Activated naive CD4-positive, alpha-beta T cell treated with anti-CD3 and anti-CD28 coated beads, Interleukin-2, amount 50 U/mL, for 24 hours (primary cell): Measurements from ENCODE around the gene TNFAIP1.
A peak's percentile ranks its signal among the peaks of the same experiment; 100 is the strongest.
"Not testable (repeated sequence)": the region's sequence is repeated elsewhere in the genome, so short reads cannot be mapped to it uniquely, and the experiment has no call there.

ENCODE experiments used
- H3K27ac Mint-ChIP-seq: one replicate; pipeline ENCODE4 v1.8.0; 2021; ENCODE audit warnings: mild to moderate bottlenecking, mixed read lengths
- H3K27me3 Mint-ChIP-seq: one replicate; pipeline ENCODE4 v1.8.0; 2021; ENCODE audit warnings: mixed read lengths
- H3K36me3 Mint-ChIP-seq: one replicate; pipeline ENCODE4 v1.8.0; 2021; ENCODE audit warnings: mixed read lengths
- H3K4me1 Mint-ChIP-seq: one replicate; pipeline ENCODE4 v1.8.0; 2021; ENCODE audit warnings: mixed read lengths
- H3K4me3 Mint-ChIP-seq: one replicate; pipeline ENCODE4 v1.8.0; 2021; ENCODE audit warnings: mild to moderate bottlenecking, mixed read lengths
- H3K9me3 Mint-ChIP-seq: one replicate; pipeline ENCODE4 v1.8.0; 2021; ENCODE audit warnings: mixed read lengths

Gene TNFAIP1

GRCh38 chr17:28335201-28335958, at the start of gene TNFAIP1, which contains the start of gene IFT20:
Gene TNFAIP1 (plus strand): TSS chr17:28335761. CDS start chr17:28339522, 3,761 bp downstream.
Gene IFT20 (minus strand): TSS chr17:28335472. CDS start chr17:28331985, 3,487 bp downstream.
- Mint-ChIP-seq H3K4me1 (peaks cover 53% of the 10 kb centered on the region), H3K4me3 (peak within 1 kb of the TSS; percentile 99), H3K27ac (peak within 1 kb of the TSS; percentile 97), H3K36me3 (no peaks in the 10 kb centered on the region), H3K9me3 (no peaks in the 10 kb centered on the region), H3K27me3 (no peaks in the 10 kb centered on the region)

GRCh38 chr17:28285965-28286364, 49.6 kb upstream of the TNFAIP1 start:
- no peak overlapping the region for H3K27ac Mint-ChIP-seq
- peaks cover 3% of the 10 kb centered on the region for H3K27me3 Mint-ChIP-seq
- H3K9me3 Mint-ChIP-seq: no peaks in the 10 kb centered on the region
- no peaks in the 10 kb centered on the region for H3K36me3 Mint-ChIP-seq
- no peak overlapping the region for H3K4me3 Mint-ChIP-seq
- H3K4me1 Mint-ChIP-seq: no peaks in the 10 kb centered on the region

- Mint-ChIP-seq H3K9me3 (no peaks in the 10 kb centered on the region), H3K4me3 (no peak overlapping the region), H3K27me3 (peaks cover 7% of the 10 kb centered on the region), H3K4me1 (peaks cover 3% of the 10 kb centered on the region), H3K27ac (no peak overlapping the region), H3K36me3 (no peaks in the 10 kb centered on the region)
Observed at GRCh38 chr17:28290703-28291102, 44.9 kb upstream of the TNFAIP1 start.

- Mint-ChIP-seq H3K27me3 (peaks cover 7% of the 10 kb centered on the region), H3K4me3 (no peak overlapping the region), H3K36me3 (no peaks in the 10 kb centered on the region), H3K4me1 (peaks cover 14% of the 10 kb centered on the region), H3K9me3 (no peaks in the 10 kb centered on the region), H3K27ac (no peak overlapping the region)
Observed at GRCh38 chr17:28291780-28292330, 43.7 kb upstream of the TNFAIP1 start.

- H3K27me3 Mint-ChIP-seq: not testable (repeated sequence)
Observed at GRCh38 chr17:28292878-28293277, 42.7 kb upstream of the TNFAIP1 start.

GRCh38 chr17:28293994-28294393, 41.6 kb upstream of the TNFAIP1 start:
- Mint-ChIP-seq H3K27me3 (peaks cover 5% of the 10 kb centered on the region), H3K27ac (no peak overlapping the region), H3K9me3 (no peaks in the 10 kb centered on the region), H3K36me3 (no peaks in the 10 kb centered on the region), H3K4me3 (no peak overlapping the region), H3K4me1 (peaks cover 14% of the 10 kb centered on the region)

More at GRCh38 chr17:28292878-28293277, 42.7 kb upstream of the TNFAIP1 start:
- Mint-ChIP-seq H3K4me1 (peaks cover 14% of the 10 kb centered on the region), H3K27ac (peak overlapping the region; percentile 26)
- H3K4me3 Mint-ChIP-seq, H3K9me3 Mint-ChIP-seq, H3K36me3 Mint-ChIP-seq: not testable (repeated sequence)

- H3K4me1 Mint-ChIP-seq: peaks cover 14% of the 10 kb centered on the region
- no peaks in the 10 kb centered on the region for H3K36me3 Mint-ChIP-seq
- H3K27me3 Mint-ChIP-seq: peaks cover 5% of the 10 kb centered on the region
- H3K27ac Mint-ChIP-seq: peak overlapping the region; percentile 93
- no peaks in the 10 kb centered on the region for H3K9me3 Mint-ChIP-seq
- H3K4me3 Mint-ChIP-seq: peak overlapping the region; percentile 53
Observed at GRCh38 chr17:28295677-28296578, 39.6 kb upstream of the TNFAIP1 start.

GRCh38 chr17:28298449-28298848, 37.1 kb upstream of the TNFAIP1 start:
- Mint-ChIP-seq H3K27ac (no peak overlapping the region), H3K4me3 (no peak overlapping the region), H3K27me3 (peaks cover 5% of the 10 kb centered on the region), H3K4me1 (peaks cover 14% of the 10 kb centered on the region), H3K9me3 (no peaks in the 10 kb centered on the region), H3K36me3 (no peaks in the 10 kb centered on the region)

GRCh38 chr17:28306954-28307401, 28.6 kb upstream of the TNFAIP1 start:
- H3K9me3 Mint-ChIP-seq: no peaks in the 10 kb centered on the region
- H3K36me3 Mint-ChIP-seq: no peaks in the 10 kb centered on the region
- H3K4me3 Mint-ChIP-seq: no peak overlapping the region
- H3K27ac Mint-ChIP-seq: no peak overlapping the region
- no peaks in the 10 kb centered on the region for H3K4me1 Mint-ChIP-seq
- H3K27me3 Mint-ChIP-seq: peaks cover 7% of the 10 kb centered on the region

- H3K4me3 Mint-ChIP-seq: no peak overlapping the region
- peaks cover 8% of the 10 kb centered on the region for H3K4me1 Mint-ChIP-seq
- no peaks in the 10 kb centered on the region for H3K36me3 Mint-ChIP-seq
- no peaks in the 10 kb centered on the region for H3K27me3 Mint-ChIP-seq
- no peaks in the 10 kb centered on the region for H3K9me3 Mint-ChIP-seq
- no peak overlapping the region for H3K27ac Mint-ChIP-seq
Observed at GRCh38 chr17:28313841-28314240, 21.7 kb upstream of the TNFAIP1 start.

GRCh38 chr17:28315846-28316705, 19.5 kb upstream of the TNFAIP1 start:
- H3K4me1 Mint-ChIP-seq: peaks cover 20% of the 10 kb centered on the region
- H3K27me3 Mint-ChIP-seq: no peaks in the 10 kb centered on the region
- H3K9me3 Mint-ChIP-seq: no peaks in the 10 kb centered on the region
- H3K27ac Mint-ChIP-seq: no peak overlapping the region
- H3K4me3 Mint-ChIP-seq: no peak overlapping the region
- no peaks in the 10 kb centered on the region for H3K36me3 Mint-ChIP-seq

- Mint-ChIP-seq H3K4me1 (peaks cover 20% of the 10 kb centered on the region), H3K36me3 (no peaks in the 10 kb centered on the region), H3K9me3 (no peaks in the 10 kb centered on the region), H3K4me3 (peak overlapping the region; percentile 94), H3K27ac (peak overlapping the region; percentile 57), H3K27me3 (no peaks in the 10 kb centered on the region)
Observed at GRCh38 chr17:28317099-28317965, 18.2 kb upstream of the TNFAIP1 start.

- Mint-ChIP-seq H3K27me3 (no peaks in the 10 kb centered on the region), H3K36me3 (no peaks in the 10 kb centered on the region), H3K27ac (peak overlapping the region; percentile 57), H3K9me3 (no peaks in the 10 kb centered on the region), H3K4me1 (peaks cover 20% of the 10 kb centered on the region), H3K4me3 (peak overlapping the region; percentile 94)
Observed at GRCh38 chr17:28317966-28318758, 17.4 kb upstream of the TNFAIP1 start.
